ENCODE data around the gene TBC1D3E.
"Not testable (repeated sequence)": the region's sequence is repeated elsewhere in the genome, so short reads cannot be mapped to it uniquely, and the experiment has no call there.

Gene TBC1D3E

GRCh38 chr17:38127651-38128050 lies at the start of gene TBC1D3E:
TSS of gene TBC1D3E (plus strand) at chr17:38127951. CDS start at chr17:38129496, 1,545 bp downstream.
- DNase-seq (ENCODE audit: extremely low read depth, low read depth): not testable (repeated sequence)

DNA sequence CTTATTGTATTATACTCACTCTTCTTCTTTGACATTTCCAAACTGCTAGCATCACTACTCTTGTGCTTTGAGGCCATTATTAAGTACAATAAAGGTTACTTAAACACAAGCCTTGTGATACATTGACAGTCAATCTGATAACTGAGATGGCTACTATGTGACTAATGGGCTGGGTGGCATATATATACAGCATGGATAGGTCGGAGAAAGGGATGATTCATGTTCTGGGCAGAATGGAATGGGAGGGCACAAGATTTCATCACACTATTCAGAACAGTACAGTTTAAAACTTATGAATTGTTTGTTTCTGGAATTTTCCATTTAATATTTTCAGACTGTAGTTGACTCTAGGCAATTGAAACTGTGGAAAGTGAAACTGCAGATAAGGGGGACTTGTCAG lies 40.4 kb upstream of the TBC1D3E start:
- not testable (repeated sequence) for DNase-seq (ENCODE audit: extremely low read depth, low read depth)

DNA sequence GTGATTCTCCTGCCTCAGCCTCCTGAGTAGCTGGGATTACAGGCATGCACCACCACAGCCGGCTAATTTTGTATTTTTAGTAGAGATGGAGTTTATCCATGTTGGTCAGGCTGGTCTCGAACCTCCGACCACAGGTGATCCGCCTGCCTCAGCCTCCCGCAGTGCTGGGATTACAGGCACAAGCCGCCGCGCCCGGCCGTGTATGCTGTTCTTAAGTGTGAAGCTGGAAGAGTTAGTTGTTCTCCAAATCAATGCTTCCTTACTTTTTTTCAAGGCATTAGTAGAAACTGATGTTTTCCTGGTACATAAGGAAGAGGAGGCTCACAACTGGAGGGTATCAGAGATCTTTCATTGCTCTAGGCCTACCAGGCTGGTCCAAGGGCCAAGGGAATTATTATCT lies 39.6 kb upstream of the TBC1D3E start:
- not testable (repeated sequence) for DNase-seq (ENCODE audit: extremely low read depth, low read depth)

DNA sequence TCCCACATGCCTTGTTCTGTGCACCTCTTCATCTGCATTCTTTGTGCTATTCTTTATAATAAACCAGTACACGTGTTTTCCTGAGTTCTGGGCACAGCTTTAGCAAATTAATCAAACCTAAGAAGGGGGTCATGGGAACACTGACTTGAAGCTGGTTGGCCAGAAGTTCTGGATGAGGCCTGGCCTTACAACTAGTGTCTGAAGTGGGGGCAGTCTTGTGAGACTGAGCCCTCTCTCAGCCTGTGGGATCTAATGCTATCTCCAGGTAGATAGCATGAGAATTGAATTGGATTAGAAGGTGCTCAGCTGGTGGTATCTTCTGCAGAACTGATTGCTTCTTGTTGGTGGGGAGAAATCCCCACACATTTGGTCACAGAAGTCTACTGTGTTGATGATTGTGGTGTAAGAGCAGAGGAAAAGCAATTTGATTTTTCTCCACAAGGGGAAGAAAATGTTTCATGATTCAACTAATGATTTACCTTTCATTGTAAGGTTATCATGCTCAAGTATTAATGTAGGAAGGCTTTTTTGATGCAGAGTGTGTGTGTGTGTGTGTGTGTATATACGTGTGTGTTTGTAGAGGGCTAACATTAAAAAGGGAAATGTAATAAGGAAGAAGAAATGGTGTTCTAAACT lies 33.6 kb upstream of the TBC1D3E start:
- DNase-seq (ENCODE audit: extremely low read depth, low read depth): not testable (repeated sequence)

DNA sequence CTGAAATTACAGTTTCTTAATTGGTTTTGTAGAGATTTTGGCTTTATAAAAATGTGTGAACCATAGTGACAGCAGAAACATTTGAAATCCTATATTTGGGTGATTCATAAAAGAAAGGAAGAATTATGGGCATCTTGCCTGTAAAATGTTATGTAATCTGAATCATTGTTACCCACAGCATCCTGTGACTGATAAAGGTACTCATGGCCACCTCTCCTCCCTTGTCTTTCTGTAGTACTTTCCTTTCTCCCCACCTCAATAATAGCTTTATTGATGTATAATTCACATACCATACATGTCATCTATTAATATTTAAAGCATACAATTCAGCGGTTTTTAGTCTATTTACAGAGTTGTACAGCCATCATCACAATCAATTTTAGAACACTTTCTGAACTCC lies 28.5 kb upstream of the TBC1D3E start:
- DNase-seq (ENCODE audit: extremely low read depth, low read depth): not testable (repeated sequence)

GRCh38 chr17:38119829-38120228 lies 7.9 kb upstream of the TBC1D3E start:
- DNase-seq (ENCODE audit: extremely low read depth, low read depth): not testable (repeated sequence)

DNA sequence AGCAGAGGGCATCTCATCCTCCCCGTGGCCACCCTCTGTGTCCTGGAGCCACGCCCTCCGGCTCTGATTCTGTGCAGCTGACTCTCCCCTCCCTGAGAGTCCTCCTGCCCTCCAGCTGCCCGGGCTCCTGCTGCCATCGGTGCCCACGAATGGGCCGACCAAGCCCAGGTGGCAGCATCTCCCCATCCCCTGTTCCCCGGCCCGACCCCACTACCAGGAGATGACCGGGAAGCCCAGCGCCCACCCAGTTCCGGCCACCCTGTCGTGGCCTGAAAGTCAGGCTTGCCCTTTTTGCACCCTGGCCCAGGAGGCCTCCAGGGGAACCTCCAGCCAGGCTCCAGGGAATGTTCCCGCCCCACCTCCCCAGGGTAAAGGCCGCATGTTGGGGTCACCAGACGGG lies 7.1 kb downstream of the TBC1D3E start:
- not testable (repeated sequence) for DNase-seq (ENCODE audit: extremely low read depth, low read depth)

Measured in AG09319 (cell line).